T-cell (primary cell): ENCODE data around the gene ULK4. TPM values are rescaled to one million over a fixed set of nuclear protein-coding genes. Genes with fewer than 3 reads are reported as not detected.

Experiments used
- ATAC-seq, 4 experiments: fragments of 200-7000 bp in 3 of 4; fragments of 150-1000 bp in 1 of 4; cut with Tn5 transposase; replicated peaks in 1 of 4; 1 replicate in 3 of 4; 2 replicates in 1 of 4; pipeline ENCODE4 v1.10.0; 2021; ENCODE audit warnings: moderate library complexity in 3 of 4, mild to moderate bottlenecking in 2 of 4, moderate number of reproducible peaks in 1 of 4
- CTCF ChIA-PET, 2 donors: fragments of 300-600 bp; sonication (Branson Sonifier 250); formaldehyde crosslinking; loops; one replicate each; lab custom pipeline; 2022; ENCODE audit warnings: antibody characterized with exemption in 2 of 2; lab: Charles Lee
- POLR2A ChIA-PET, 2 donors: fragments of 300-600 bp; sonication (Branson Sonifier 250); formaldehyde crosslinking; loops; one replicate each; lab custom pipeline; 2022; ENCODE audit warnings: antibody characterized with exemption in 2 of 2; lab: Charles Lee
- DNase-seq, 35 experiments: peaks; one replicate each; pipeline versions ENCODE4 v3.0.0 to v3.0.0-alpha.2; 2013 to 2023
- H3K27ac ChIP-seq: one replicate; pipeline ENCODE4 v1.5.1; 2013; ENCODE audit warnings: low read length
- H3K27me3 ChIP-seq, 2 experiments: replicated peaks in 1 of 2; 1 replicate in 1 of 2; 2 replicates in 1 of 2; pipeline versions ENCODE4 v1.6.1 to v1.7.0; 2013; ENCODE audit warnings: low read length in 1 of 2, mixed read lengths in 1 of 2; ENCODE audit not compliant: control insufficient read depth in 2 of 2, insufficient read depth in 2 of 2; ENCODE audit errors: extremely low read depth in 1 of 2
- H3K36me3 ChIP-seq, 2 donors: 1 replicate in 1 of 2; 2 replicates in 1 of 2; pipeline versions ENCODE4 v1.6.1 to v1.7.0; 2013; ENCODE audit warnings: low read length in 1 of 2; ENCODE audit not compliant: control insufficient read depth in 2 of 2, insufficient read depth in 1 of 2; ENCODE audit errors: extremely low read depth in 1 of 2
- H3K4me1 ChIP-seq, 2 experiments: 1 replicate in 1 of 2; 2 replicates in 1 of 2; pipeline versions ENCODE4 v1.6.1 to v1.7.0; 2013; ENCODE audit warnings: low read length in 2 of 2, mixed read lengths in 1 of 2; ENCODE audit not compliant: insufficient read depth in 2 of 2, control insufficient read depth in 1 of 2; ENCODE audit errors: extremely low read depth in 1 of 2
- H3K4me3 ChIP-seq, 2 donors: 1 replicate in 1 of 2; 2 replicates in 1 of 2; pipeline versions ENCODE4 v1.5.1 to v1.7.0; 2013; ENCODE audit warnings: mild to moderate bottlenecking in 2 of 2, low read length in 1 of 2, moderate library complexity in 1 of 2; ENCODE audit not compliant: control insufficient read depth in 1 of 2; ENCODE audit errors: extremely low read depth in 1 of 2
- H3K9me3 ChIP-seq: 2 replicates; pipeline ENCODE4 v1.7.0; 2013
- H3K27ac Mint-ChIP-seq, 2 donors: one replicate each; pipeline ENCODE4 v1.8.0; 2020 to 2021; ENCODE audit warnings: mild to moderate bottlenecking in 2 of 2, mixed read lengths in 2 of 2
- H3K27me3 Mint-ChIP-seq, 2 donors: one replicate each; pipeline ENCODE4 v1.8.0; 2021 to 2022; ENCODE audit warnings: mixed read lengths in 2 of 2
- H3K36me3 Mint-ChIP-seq: one replicate; pipeline ENCODE4 v1.8.0; 2021; ENCODE audit warnings: mixed read lengths
- H3K4me1 Mint-ChIP-seq, 3 donors: one replicate each; pipeline ENCODE4 v1.8.0; 2020 to 2022; ENCODE audit warnings: mixed read lengths in 3 of 3, mild to moderate bottlenecking in 1 of 3
- H3K4me3 Mint-ChIP-seq, 3 donors: one replicate each; pipeline ENCODE4 v1.8.0; 2020 to 2022; ENCODE audit warnings: mild to moderate bottlenecking in 3 of 3, mixed read lengths in 3 of 3, moderate library complexity in 3 of 3
- H3K9me3 Mint-ChIP-seq, 3 donors: one replicate each; pipeline ENCODE4 v1.8.0; 2020 to 2022; ENCODE audit warnings: mixed read lengths in 3 of 3
- whole genome bisulfite sequencing: methylation state at CpG from one replicate; pipeline ENCODE4 v1.1.5; 2013; ENCODE audit warnings: missing lambda C conversion rate; ENCODE audit not compliant: insufficient coverage; 5-methylcytosine and 5-hydroxymethylcytosine counted together
- total RNA-seq, 35 experiments: library from RNA in 6 of 35; stranded (reverse) in 6 of 35; fragments of 120-200 nt in 1 of 35; gene quantifications; one replicate each; pipeline versions ENCODE4 v1.2.1 to v1.2.4 and lab custom pipeline; 2013 to 2026

Gene ULK4
- total RNA-seq, 5 donors from 2014 or later (not counting 1 experiment from before 2014, with no cell fraction given) = 17.5 to 28.2 (median 19.7) TPM

GRCh38 chr3:41323467-41324155 lies 638.3 kb downstream of the ULK4 start:
- H3K4me3 Mint-ChIP-seq = no peak overlapping the region
- ATAC-seq = no peak
- H3K27me3 Mint-ChIP-seq = no peaks in the 10 kb centered on the region
- Histone ChIP-seq H3K4me1 (no peaks in the 10 kb centered on the region), H3K4me3 (no peak overlapping the region), H3K9me3 (no peaks in the 10 kb centered on the region), H3K27ac (no peak overlapping the region), H3K36me3 (no peaks in the 10 kb centered on the region), H3K27me3 (no peaks in the 10 kb centered on the region)
- ChIA-PET CTCF (no interaction called here), POLR2A (no interaction called here)
- H3K36me3 Mint-ChIP-seq = peaks cover 13% of the 10 kb centered on the region
- H3K9me3 Mint-ChIP-seq = no peaks in the 10 kb centered on the region
- 33% methylated on average over 1 of the region's 3 CpGs for WGBS
- DNase-seq = no peak
- no peaks in the 10 kb centered on the region for H3K4me1 Mint-ChIP-seq
- H3K27ac Mint-ChIP-seq = no peak overlapping the region

- WGBS = 100% methylated on average over 4 of the region's 5 CpGs
- Mint-ChIP-seq H3K36me3 (peaks cover 15% of the 10 kb centered on the region), H3K4me3 (no peak overlapping the region), H3K9me3 (no peaks in the 10 kb centered on the region), H3K27ac (no peak overlapping the region), H3K4me1 (no peaks in the 10 kb centered on the region), H3K27me3 (no peaks in the 10 kb centered on the region)
- H3K36me3 ChIP-seq = no peaks in the 10 kb centered on the region
- H3K27ac ChIP-seq = no peak overlapping the region
- H3K4me3 ChIP-seq = no peak overlapping the region
- H3K4me1 ChIP-seq = no peaks in the 10 kb centered on the region
- H3K9me3 ChIP-seq = no peaks in the 10 kb centered on the region
- DNase-seq = no peak
- POLR2A ChIA-PET = no interaction called here
- CTCF ChIA-PET = no interaction called here
- no peak for ATAC-seq
- no peaks in the 10 kb centered on the region for H3K27me3 ChIP-seq
Measured at GRCh38 chr3:41321642-41321980, 640.3 kb downstream of the ULK4 start.

DNA sequence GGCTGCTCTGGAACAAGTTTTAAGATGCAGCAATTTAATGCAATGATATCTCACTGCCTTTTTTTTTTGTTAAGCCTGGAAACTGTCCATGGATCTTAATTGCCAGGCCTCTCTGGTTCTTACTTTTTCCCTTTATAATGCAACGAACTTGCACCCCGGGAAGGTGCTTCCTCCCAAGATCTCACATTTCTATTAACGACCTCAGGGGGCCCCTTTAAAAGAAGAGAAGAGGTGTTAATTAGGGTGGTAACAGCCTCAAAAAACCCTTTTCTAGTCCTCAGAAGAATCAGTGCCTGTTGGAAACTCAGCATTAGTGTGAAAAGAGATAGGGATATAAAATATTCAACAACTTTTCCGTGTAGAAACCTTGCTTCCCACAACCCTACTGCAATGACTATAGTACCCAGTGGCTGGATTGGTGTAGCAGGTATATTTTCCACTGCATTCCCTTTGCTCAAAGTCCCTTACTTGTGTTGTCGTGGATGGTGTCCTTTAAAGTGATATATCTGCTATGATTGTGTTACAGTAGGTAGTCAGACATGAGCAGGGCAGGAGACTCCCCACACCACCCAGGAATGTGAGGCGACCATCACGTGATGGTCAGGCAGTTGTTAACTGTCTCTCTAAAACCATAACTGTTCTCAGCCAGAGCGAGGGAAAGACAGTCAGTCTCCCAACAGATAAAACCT lies 640.8 kb downstream of the ULK4 start:
- Mint-ChIP-seq H3K4me3 (no peak overlapping the region), H3K36me3 (peaks cover 15% of the 10 kb centered on the region), H3K4me1 (no peaks in the 10 kb centered on the region), H3K9me3 (no peaks in the 10 kb centered on the region), H3K27ac (no peak overlapping the region), H3K27me3 (no peaks in the 10 kb centered on the region)
- ATAC-seq = no peak
- H3K4me3 ChIP-seq = no peak overlapping the region
- H3K27ac ChIP-seq = no peak overlapping the region
- WGBS = no CpG with 5 or more reads among the region's 8 CpGs
- H3K4me1 ChIP-seq = no peaks in the 10 kb centered on the region
- H3K9me3 ChIP-seq = no peaks in the 10 kb centered on the region
- H3K27me3 ChIP-seq = no peaks in the 10 kb centered on the region
- no peaks in the 10 kb centered on the region for H3K36me3 ChIP-seq
- ChIA-PET CTCF (no interaction called here), POLR2A (no interaction called here)
- DNase-seq = no peak

DNA sequence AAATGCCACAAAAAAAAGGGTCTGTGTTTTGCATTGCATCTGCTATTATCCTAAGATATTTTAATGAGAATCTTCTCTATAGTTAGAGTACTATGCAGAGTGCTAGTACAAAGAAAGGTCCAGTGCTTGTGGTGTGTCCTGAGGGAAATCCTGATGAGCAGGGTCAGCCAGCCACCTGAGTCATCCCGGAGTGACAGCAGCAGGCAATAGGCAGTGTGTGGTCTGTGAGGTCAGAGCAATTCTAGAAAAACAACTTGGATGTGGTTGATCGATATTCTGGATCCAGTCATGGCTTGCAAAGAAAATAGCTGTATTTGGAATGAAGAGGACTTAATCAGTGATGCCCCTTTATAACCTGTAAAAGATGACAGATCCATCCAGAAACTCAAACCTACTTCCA lies 643.4 kb downstream of the ULK4 start:
- H3K9me3 Mint-ChIP-seq = no peaks in the 10 kb centered on the region
- POLR2A ChIA-PET = no interaction called here
- no peak for DNase-seq

GRCh38 chr3:41317718-41318117 lies 644.2 kb downstream of the ULK4 start:
- POLR2A ChIA-PET = no interaction called here
- peaks cover 12% of the 10 kb centered on the region for H3K36me3 Mint-ChIP-seq
- no CpG with 5 or more reads among the region's 1 CpG for WGBS

More for the DNA sequence above, 643.4 kb downstream of the ULK4 start:
- Histone ChIP-seq H3K27me3 (no peaks in the 10 kb centered on the region), H3K4me3 (no peak overlapping the region), H3K9me3 (no peaks in the 10 kb centered on the region), H3K4me1 (no peaks in the 10 kb centered on the region), H3K36me3 (no peaks in the 10 kb centered on the region), H3K27ac (no peak overlapping the region)
- peaks cover 12% of the 10 kb centered on the region for H3K36me3 Mint-ChIP-seq
- no peaks in the 10 kb centered on the region for H3K27me3 Mint-ChIP-seq
- H3K4me1 Mint-ChIP-seq = no peaks in the 10 kb centered on the region
- ATAC-seq = no peak
- no peak overlapping the region for H3K27ac Mint-ChIP-seq
- 83% methylated on average over 2 of the region's 2 CpGs for WGBS
- no peak overlapping the region for H3K4me3 Mint-ChIP-seq
- CTCF ChIA-PET = no interaction called here

DNA sequence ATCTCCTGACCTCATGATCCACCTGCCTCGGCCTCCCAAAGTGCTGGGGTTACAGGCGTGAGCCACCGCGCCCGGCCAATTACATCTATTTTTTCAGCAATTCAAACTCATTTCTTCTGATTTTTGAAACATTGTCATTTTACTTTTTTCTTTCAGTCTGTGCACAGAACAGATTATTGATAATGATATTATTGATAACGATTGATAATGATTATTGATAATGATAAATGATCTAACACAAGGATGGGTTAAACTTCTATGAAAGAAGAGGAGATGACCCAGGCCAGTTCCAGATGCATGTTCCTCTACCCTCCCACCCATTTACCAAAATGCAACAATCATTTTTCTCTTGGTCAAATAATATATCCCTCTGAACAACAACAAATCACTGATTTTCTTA lies 644.6 kb downstream of the ULK4 start:
- POLR2A ChIA-PET = no interaction called here
- no peaks in the 10 kb centered on the region for H3K9me3 ChIP-seq

More at GRCh38 chr3:41317718-41318117, 644.2 kb downstream of the ULK4 start:
- Histone ChIP-seq H3K27me3 (no peaks in the 10 kb centered on the region), H3K4me3 (no peak overlapping the region), H3K36me3 (no peaks in the 10 kb centered on the region), H3K9me3 (no peaks in the 10 kb centered on the region), H3K27ac (no peak overlapping the region), H3K4me1 (no peaks in the 10 kb centered on the region)
- DNase-seq = no peak
- H3K9me3 Mint-ChIP-seq = no peaks in the 10 kb centered on the region
- CTCF ChIA-PET = no interaction called here
- no peak overlapping the region for H3K27ac Mint-ChIP-seq
- no peak overlapping the region for H3K4me3 Mint-ChIP-seq
- no peak for ATAC-seq
- no peaks in the 10 kb centered on the region for H3K27me3 Mint-ChIP-seq
- no peaks in the 10 kb centered on the region for H3K4me1 Mint-ChIP-seq

More for the DNA sequence above, 644.6 kb downstream of the ULK4 start:
- ATAC-seq (no peak), DNase-seq (no peak)
- Mint-ChIP-seq H3K4me3 (no peak overlapping the region), H3K36me3 (peaks cover 11% of the 10 kb centered on the region), H3K9me3 (no peaks in the 10 kb centered on the region), H3K27me3 (no peaks in the 10 kb centered on the region), H3K4me1 (no peaks in the 10 kb centered on the region), H3K27ac (no peak overlapping the region)
- no peaks in the 10 kb centered on the region for H3K36me3 ChIP-seq
- CTCF ChIA-PET = no interaction called here
- no peak overlapping the region for H3K27ac ChIP-seq
- H3K4me3 ChIP-seq = no peak overlapping the region
- 93% methylated on average over 3 of the region's 6 CpGs for WGBS
- no peaks in the 10 kb centered on the region for H3K27me3 ChIP-seq
- no peaks in the 10 kb centered on the region for H3K4me1 ChIP-seq
